Fibroblast of lung (primary cell): ENCODE results near the gene GABRD.

ENCODE experiments used
- EZH2 ChIP-seq: IDR thresholded peaks from 2 replicates; pipeline ENCODE4 v1.5.1; 2012; ENCODE audit warnings: low read length, control low read depth, mild to moderate bottlenecking; ENCODE audit errors: missing control alignments
- TF ChIP-seq, protein P1 (sequence below), 2 donors: IDR thresholded peaks in 1 of 2; conservative IDR thresholded peaks in 1 of 2; 1 replicate in 1 of 2; 2 replicates in 1 of 2; pipeline ENCODE4 v1.5.1; 2011 to 2012; ENCODE audit warnings: low read length in 2 of 2, control low read depth in 1 of 2, inconsistent platforms in 1 of 2, low read depth in 1 of 2, mild to moderate bottlenecking in 1 of 2

DNA sequence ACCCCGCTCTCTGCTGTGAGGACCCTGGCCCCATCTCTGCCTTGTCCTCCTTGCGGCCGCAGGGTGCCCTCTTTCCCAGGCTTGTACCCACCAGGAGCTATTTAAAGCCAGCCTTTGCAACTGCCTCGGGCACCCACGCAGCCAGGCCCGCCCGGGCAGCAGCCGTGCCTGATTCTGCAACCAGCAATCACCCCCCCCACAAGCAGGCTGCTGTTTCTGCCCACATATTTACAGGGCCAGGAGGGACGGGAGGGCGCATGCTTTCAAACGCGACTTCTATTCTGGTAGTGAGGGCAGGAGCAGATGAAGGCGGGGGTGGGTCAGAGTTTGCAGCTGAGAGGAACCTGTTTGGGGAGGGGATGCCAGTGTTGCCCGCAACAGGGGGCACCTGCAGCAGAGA lies 13.6 kb downstream of the GABRD start:
- TF ChIP-seq, protein P1, sequence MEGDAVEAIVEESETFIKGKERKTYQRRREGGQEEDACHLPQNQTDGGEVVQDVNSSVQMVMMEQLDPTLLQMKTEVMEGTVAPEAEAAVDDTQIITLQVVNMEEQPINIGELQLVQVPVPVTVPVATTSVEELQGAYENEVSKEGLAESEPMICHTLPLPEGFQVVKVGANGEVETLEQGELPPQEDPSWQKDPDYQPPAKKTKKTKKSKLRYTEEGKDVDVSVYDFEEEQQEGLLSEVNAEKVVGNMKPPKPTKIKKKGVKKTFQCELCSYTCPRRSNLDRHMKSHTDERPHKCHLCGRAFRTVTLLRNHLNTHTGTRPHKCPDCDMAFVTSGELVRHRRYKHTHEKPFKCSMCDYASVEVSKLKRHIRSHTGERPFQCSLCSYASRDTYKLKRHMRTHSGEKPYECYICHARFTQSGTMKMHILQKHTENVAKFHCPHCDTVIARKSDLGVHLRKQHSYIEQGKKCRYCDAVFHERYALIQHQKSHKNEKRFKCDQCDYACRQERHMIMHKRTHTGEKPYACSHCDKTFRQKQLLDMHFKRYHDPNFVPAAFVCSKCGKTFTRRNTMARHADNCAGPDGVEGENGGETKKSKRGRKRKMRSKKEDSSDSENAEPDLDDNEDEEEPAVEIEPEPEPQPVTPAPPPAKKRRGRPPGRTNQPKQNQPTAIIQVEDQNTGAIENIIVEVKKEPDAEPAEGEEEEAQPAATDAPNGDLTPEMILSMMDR (conservative IDR thresholded peaks at IDR 0.05 in 1 of 2, IDR thresholded peaks at IDR 0.05 in 1 of 2; ENCODE audit: low read depth in 1 of 2, low read length in 2 of 2): no peak
- no peak for TF ChIP-seq EZH2
